ENCODE results near the gene TOPAZ1. TPM values are rescaled to one million over a fixed set of nuclear protein-coding genes. Genes with fewer than 3 reads are reported as not detected.

The TOPAZ1 gene
- total and polyA plus RNA-seq, 2 of the 8 experiments (the other 6 are each of a cell fraction or from before 2014, with no cell fraction given) = not detected

DNA sequence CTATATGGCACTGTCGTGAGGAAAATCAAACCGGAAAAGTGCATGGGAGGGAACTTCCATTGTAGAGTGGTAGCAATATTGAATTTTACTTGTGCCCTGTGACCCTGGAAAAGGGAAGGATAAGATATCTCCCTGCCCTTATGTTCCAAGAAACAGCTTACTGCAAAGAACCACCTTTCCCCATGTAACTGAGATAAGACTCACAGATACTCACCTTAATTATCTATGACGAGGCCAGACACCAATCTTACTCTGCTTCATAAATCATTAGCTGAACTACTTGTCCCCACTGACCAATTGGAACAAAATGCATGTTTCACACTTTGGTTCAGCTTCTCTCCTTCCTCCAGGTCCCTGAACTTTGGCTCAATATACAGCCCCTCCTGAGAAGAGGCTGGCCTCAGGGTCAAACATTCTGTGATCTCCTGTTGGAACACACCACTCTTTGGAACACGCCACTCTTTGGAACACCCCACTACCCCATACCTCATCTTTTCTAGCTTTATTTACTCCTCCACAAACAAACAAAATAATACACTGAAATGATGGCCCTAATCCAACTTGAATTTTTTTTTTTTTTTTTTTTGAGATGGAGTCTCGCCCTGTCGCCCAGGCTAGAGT lies 6.9 kb upstream of the TOPAZ1 start:
- Histone ChIP-seq H2BK12ac (ENCODE audit: low read depth, low read length) (no peak overlapping the region), H3K36me3 (ENCODE audit: control insufficient read depth in 2 of 4, insufficient read depth in 4 of 4, low read length in 3 of 4) (no peaks in the 10 kb centered on the region), H3K4me3 (ENCODE audit: extremely low read depth in 1 of 4, insufficient read depth in 2 of 4, low read depth in 3 of 4, low read length in 4 of 4) (no peak overlapping the region), H3K23ac (ENCODE audit: insufficient read length) (no peak overlapping the region), H3K4me2 (ENCODE audit: insufficient read depth in 1 of 2, low read depth in 2 of 2, low read length in 2 of 2) (no peak overlapping the region), H3K27me3 (replicated peaks in 1 of 4; ENCODE audit: control insufficient read depth in 3 of 4, extremely low read depth in 1 of 4, insufficient read depth in 3 of 4, low read length in 3 of 4) (no peaks in the 10 kb centered on the region), H3K23me2 (ENCODE audit: low read depth, low read length) (no peaks in the 10 kb centered on the region; the same call in 1 of the 2 replicates), H2BK20ac (ENCODE audit: low read length) (no peak overlapping the region), H2AFZ (ENCODE audit: low read length) (no peak overlapping the region), H3K27ac (ENCODE audit: low read depth, low read length) (no peak overlapping the region), H3K9me3 (ENCODE audit: insufficient read depth in 2 of 2, low read depth in 1 of 2, low read length in 1 of 2) (no peaks in the 10 kb centered on the region), H3K18ac (ENCODE audit: extremely low read depth, low read length) (no peak overlapping the region), H3K4ac (replicated peaks; ENCODE audit: insufficient read length, low read depth, low read length) (no peak overlapping the region), H2BK120ac (replicated peaks; ENCODE audit: low read depth, low read length) (no peak overlapping the region), H3K4me1 (replicated peaks in 1 of 4; ENCODE audit: control insufficient read depth in 3 of 4, insufficient read depth in 4 of 4, low read length in 3 of 4) (no peaks in the 10 kb centered on the region; a peak in 1 of 7 replicates), H3K79me2 (ENCODE audit: control insufficient read depth in 1 of 2, insufficient read depth in 2 of 2, low read length in 2 of 2) (no peaks in the 10 kb centered on the region), H2BK15ac (ENCODE audit: low read length) (no peak overlapping the region), H2BK5ac (ENCODE audit: low read depth, low read length) (no peak overlapping the region), H4K5ac (ENCODE audit: insufficient read length, low read depth, low read length) (no peak overlapping the region), H3K56ac (replicated peaks; ENCODE audit: insufficient read length, low read depth, low read length) (no peak overlapping the region), H4K8ac (ENCODE audit: extremely low read depth, insufficient read depth, low read length) (no peak overlapping the region), H2AK5ac (ENCODE audit: low read depth, low read length) (no peak overlapping the region), H3K79me1 (ENCODE audit: low read depth, low read length) (no peaks in the 10 kb centered on the region), H3K14ac (ENCODE audit: insufficient read length) (no peak overlapping the region), H3K9ac (replicated peaks in 1 of 4; ENCODE audit: extremely low read depth in 1 of 4, low read depth in 3 of 4, low read length in 3 of 4) (no peak overlapping the region), H4K91ac (replicated peaks; ENCODE audit: insufficient read length, low read length) (no peak overlapping the region), H4K20me1 (replicated peaks in 1 of 2; ENCODE audit: control insufficient read depth in 1 of 2, insufficient read depth in 2 of 2, low read length in 2 of 2) (no peaks in the 10 kb centered on the region)
- WGBS, 2 experiments (ENCODE audit: extremely low coverage in 1 of 2, insufficient coverage in 1 of 2, insufficient read length in 1 of 2, insufficient replicate concordance in 2 of 2, low coverage in 1 of 2, low lambda C conversion rate in 2 of 2, missing lambda C conversion rate in 1 of 2) = 87% methylated on average over 5 of the region's 6 CpGs; no CpG with 5 or more reads in 1 of the 2 experiments
- ChIA-PET POLR2A (ENCODE audit: partially characterized antibody) (no interaction called here), CTCF (ENCODE audit: partially characterized antibody) (interaction anchor here (0.7 to 6.0 kb wide), 12 partner anchors 10 to 379 kb away, joined by 3 to 32 read pairs (median 4); no protein-coding TSS in a partner anchor)
- no peak for FAIRE-seq
- DNase-seq (ENCODE audit: low read depth in 1 of 2, low spot score in 2 of 2) = no peak
- TF ChIP-seq SAP30 (IDR thresholded peaks at IDR 0.05; ENCODE audit: insufficient read depth, insufficient replicate concordance, low read length) (no peak), NANOG (IDR thresholded peaks at IDR 0.05; ENCODE audit: insufficient read depth, low read depth, low read length, poor library complexity, severe bottlenecking) (no peak), SUZ12 (IDR thresholded peaks at IDR 0.05; ENCODE audit: low read length) (no peak), SIN3A (conservative IDR thresholded peaks at IDR 0.05 in 1 of 2, IDR thresholded peaks at IDR 0.05 in 1 of 2; ENCODE audit: low read depth in 1 of 2, low read length in 2 of 2) (no peak), EP300 (IDR thresholded peaks at IDR 0.05; ENCODE audit: borderline replicate concordance in 1 of 2, low read depth in 2 of 2, low read length in 2 of 2) (no peak), KDM5A (IDR thresholded peaks at IDR 0.05; ENCODE audit: low read length) (no peak)

Measured in H1 (cell line).